HUES64 (cell line): ENCODE measurements around the gene EIF2A. TPM values are rescaled to one million over a fixed set of nuclear protein-coding genes. Genes with fewer than 3 reads are reported as not detected.
"Not testable (repeated sequence)": the region's sequence is repeated elsewhere in the genome, so short reads cannot be mapped to it uniquely, and the experiment has no call there.

Experiments used
- H3K27ac ChIP-seq: 2 replicates; pipeline ENCODE4 v1.7.0; 2013; ENCODE audit warnings: low read depth, low read length, inconsistent platforms
- H3K27me3 ChIP-seq: 2 replicates; pipeline ENCODE4 v1.6.1; 2013; ENCODE audit warnings: mild to moderate bottlenecking, low read length; ENCODE audit not compliant: insufficient read depth
- H3K36me3 ChIP-seq: 2 replicates; pipeline ENCODE4 v1.6.1; 2013; ENCODE audit warnings: mild to moderate bottlenecking, low read length; ENCODE audit not compliant: insufficient read depth
- H3K4me1 ChIP-seq: 2 replicates; pipeline ENCODE4 v1.6.1; 2013; ENCODE audit warnings: mild to moderate bottlenecking, low read length, moderate library complexity; ENCODE audit not compliant: insufficient read depth
- H3K4me3 ChIP-seq: 2 replicates; pipeline ENCODE4 v1.5.1; 2013; ENCODE audit warnings: mild to moderate bottlenecking, low read length, moderate library complexity
- H3K9ac ChIP-seq: 2 replicates; pipeline ENCODE4 v1.6.1; 2013; ENCODE audit warnings: mild to moderate bottlenecking, low read depth, low read length
- H3K9me3 ChIP-seq: 2 replicates; pipeline ENCODE4 v1.6.1; 2013; ENCODE audit warnings: low read depth, low read length; ENCODE audit not compliant: insufficient read depth
- WGBS: fragments of 150-250, 120-280 bp; methylation state at CpG from one replicate; pipeline ENCODE4 v1.1.7; 2013; ENCODE audit warnings: missing lambda C conversion rate; 5-methylcytosine and 5-hydroxymethylcytosine counted together
- polyA plus RNA-seq, 2 experiments: library from polyadenylated mRNA; stranded (reverse); fragments of 50-300 nt; gene quantifications; one replicate each; pipeline ENCODE4 v1.2.3, GENCODE V29; 2013

Gene EIF2A
- polyA plus RNA-seq (2013, experiment 1 of 2) = 73.7 TPM
- 85.0 TPM for polyA plus RNA-seq (2013, experiment 2 of 2)

DNA sequence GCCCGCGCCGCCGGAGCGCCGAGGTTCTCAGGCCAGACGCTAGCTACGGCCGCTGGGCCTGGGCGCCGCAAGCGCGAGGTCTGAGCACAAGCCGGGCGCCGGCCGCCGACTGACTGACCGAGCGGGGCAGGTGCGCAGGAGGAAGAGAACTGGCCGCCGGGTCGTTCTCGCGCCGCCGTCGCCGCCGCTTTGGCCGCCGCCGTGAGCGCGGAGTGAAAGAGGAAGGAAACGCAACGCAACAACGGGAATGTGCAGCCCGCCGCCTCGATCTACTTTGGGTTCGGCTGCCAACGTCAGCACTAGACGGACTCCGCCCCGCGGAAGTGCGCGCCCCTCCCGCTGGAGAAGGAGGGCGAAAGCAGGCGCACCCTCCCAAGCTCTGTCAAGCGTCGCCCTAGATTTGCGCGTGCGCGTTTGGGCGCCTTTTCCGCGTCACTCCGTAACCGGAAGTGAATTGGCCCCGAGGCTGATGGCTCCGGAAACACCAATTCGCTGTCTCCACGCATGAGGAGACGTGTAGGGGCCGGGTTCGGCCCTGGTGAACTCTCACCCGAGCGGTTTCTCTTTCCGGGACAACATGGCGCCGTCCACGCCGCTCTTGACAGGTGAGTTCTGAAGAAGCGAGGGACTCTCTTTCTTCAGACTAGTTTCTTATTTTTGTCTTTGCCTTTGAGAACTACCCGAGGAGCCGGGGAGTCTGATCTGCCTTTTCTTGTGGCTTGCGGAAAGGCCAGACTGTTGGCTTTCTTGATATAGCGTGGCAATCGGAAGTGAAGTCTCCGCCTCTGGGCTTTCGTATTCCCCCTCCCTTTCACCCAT, at the start of gene EIF2A, which contains the start of gene SERP1:
EIF2A (plus strand) TSS at position 562 of the 819 bp plus-strand sequence; CDS start at position 578, 16 bp downstream.
SERP1 (minus strand) TSS at position 271 of the 819 bp plus-strand sequence. CDS start 361 bp downstream, outside the sequence.
- Histone ChIP-seq H3K4me3 (peak within 1 kb of the TSS; percentile 79), H3K27me3 (no peaks in the 10 kb centered on the region), H3K4me1 (peaks cover 11% of the 10 kb centered on the region; the same call in 1 of the 2 replicates), H3K9me3 (no peaks in the 10 kb centered on the region), H3K27ac (peak within 1 kb of the TSS; percentile 97), H3K36me3 (peaks cover 44% of the 10 kb centered on the region), H3K9ac (peak within 1 kb of the TSS; percentile 96)
- WGBS = under 1% methylated on average over 85 of the region's 86 CpGs

DNA sequence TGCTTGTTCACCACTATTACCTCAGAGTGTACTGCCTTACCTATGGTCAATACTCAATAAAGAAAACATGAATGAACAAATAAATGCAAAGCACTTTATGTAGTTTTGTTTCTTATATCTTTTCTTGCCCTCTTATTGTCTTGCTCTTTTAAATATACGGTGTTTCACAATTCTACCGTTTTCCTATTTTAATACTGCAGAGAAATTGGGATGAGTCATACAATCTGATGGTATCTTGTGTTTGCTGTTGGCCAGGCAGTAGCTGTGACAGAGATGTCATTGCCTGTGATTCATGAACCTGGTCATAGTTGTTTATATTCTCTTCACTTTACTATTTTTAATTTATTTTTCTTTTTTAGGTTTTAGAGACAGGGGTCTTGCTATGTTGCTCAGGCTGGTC, 48.6 kb upstream of the EIF2A start:
- Histone ChIP-seq H3K9me3 (peaks cover 14% of the 10 kb centered on the region; the same call in 1 of the 2 replicates), H3K27me3 (no peaks in the 10 kb centered on the region), H3K9ac (no peak overlapping the region), H3K27ac (no peak overlapping the region), H3K4me3 (no peak overlapping the region), H3K4me1 (0 out of 2 replicates have a peak, but pooled peaks cover 7% of the 10 kb centered on the region), H3K36me3 (no peaks in the 10 kb centered on the region)
- WGBS = 100% methylated on average over 1 of the region's 2 CpGs

DNA sequence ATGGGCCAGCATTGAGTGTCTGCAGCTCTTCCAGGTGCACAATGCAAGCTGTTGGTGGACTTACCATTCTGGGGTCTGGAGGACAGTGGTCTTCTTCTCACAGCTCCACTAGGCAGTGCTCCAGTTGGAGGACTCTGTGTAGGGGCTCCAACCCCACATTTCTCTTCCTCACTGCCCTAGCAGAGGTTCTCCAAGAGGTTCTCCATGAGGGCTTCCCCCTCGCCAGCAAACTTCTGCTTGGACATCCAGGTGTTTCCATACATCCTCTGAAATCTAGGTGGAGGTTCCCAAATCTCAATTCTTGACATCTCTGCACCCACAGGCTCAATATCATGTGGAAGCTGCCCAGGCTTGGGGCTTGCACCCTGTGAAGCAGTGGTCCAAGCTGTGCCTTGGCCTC, 45.6 kb upstream of the EIF2A start:
- H3K9me3 ChIP-seq = peaks cover 14% of the 10 kb centered on the region; the same call in 1 of the 2 replicates
- 93% methylated on average over 1 of the region's 1 CpG for WGBS
- not testable (repeated sequence) for H3K36me3 ChIP-seq, H3K27me3 ChIP-seq, H3K9ac ChIP-seq, H3K4me3 ChIP-seq, H3K27ac ChIP-seq, H3K4me1 ChIP-seq

DNA sequence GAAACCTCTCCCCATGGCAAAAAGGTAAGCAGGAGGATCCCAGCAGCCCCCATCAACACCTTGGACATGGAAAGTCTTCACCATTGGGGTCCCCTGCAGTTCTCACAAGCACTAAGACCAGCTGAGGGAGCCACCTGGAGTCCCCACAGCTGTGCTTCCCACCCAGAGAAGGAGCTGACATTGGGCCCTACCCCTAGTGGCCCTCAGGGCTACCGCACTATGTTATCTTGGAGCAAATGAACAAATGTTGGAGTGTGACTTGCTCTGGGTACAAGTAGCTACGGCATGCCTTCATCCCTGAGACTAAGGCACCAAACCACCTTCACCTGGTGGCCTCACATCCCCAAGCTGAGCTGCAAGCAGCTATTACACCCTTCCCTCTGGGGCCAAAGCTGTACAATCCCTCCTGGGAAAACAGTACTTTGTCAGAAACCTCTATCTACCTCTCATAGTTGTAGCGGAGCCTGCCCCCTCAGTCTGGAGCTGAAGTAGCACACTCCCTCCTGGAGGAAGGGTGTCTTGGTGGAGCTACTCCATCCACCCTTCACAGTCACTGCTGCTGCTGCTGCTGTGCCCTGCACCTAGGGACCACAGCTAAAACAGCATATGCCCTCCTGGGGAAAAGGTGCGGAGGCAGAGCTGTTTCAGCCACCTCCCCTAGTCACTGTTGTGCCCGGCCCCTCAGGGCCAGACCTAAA, 43.0 kb upstream of the EIF2A start:
- Histone ChIP-seq H3K9me3 (peaks cover 14% of the 10 kb centered on the region; the same call in 1 of the 2 replicates), H3K4me1 (no peaks in the 10 kb centered on the region), H3K27me3 (no peaks in the 10 kb centered on the region), H3K4me3 (no peak overlapping the region), H3K27ac (no peak overlapping the region), H3K36me3 (no peaks in the 10 kb centered on the region), H3K9ac (no peak overlapping the region)
- WGBS = 85% methylated on average over 5 of the region's 5 CpGs

DNA sequence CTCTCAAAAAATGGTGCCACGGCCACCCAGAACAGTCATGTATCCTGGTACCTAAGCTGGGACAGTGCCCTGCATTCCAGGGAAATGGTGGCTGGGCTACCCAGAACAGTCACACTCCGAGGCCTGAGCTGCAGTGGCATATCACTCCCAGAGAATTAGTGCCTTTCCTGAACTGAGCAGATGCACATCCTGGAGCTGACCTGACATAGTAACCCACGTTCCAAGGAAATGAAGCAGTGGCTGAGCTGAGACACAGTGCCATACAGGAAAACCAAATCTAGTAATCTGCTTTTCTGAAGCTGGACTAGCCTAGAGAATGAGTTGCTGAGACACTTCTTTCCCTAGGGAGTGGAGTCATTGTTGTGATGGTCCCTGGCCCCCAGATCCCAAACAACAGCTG, 42.1 kb upstream of the EIF2A start:
- H3K36me3 ChIP-seq = no peaks in the 10 kb centered on the region
- H3K27me3 ChIP-seq = no peaks in the 10 kb centered on the region
- no peak overlapping the region for H3K9ac ChIP-seq
- no peak overlapping the region for H3K4me3 ChIP-seq
- WGBS = 89% methylated on average over 3 of the region's 3 CpGs
- no peak overlapping the region for H3K27ac ChIP-seq
- peaks cover 14% of the 10 kb centered on the region; the same call in 1 of the 2 replicates for H3K9me3 ChIP-seq
- no peaks in the 10 kb centered on the region for H3K4me1 ChIP-seq

DNA sequence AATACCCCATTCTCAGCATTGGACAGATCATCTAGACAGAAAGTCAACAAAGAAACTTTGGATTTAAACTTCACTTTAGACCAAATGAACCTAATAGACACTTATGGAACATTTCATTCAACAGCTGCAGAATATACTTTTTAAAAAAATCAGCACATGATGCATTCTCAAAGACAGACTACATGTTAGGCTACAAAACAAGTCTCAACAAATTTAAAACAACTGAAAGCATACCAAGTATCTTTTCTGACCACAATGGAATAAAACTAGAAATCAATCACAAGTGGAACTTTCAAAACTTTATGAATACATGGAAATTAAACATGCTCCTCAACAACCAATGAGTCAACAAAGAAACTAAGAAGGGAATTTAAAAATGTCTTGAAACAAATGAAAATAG, 38.2 kb upstream of the EIF2A start:
- no peak overlapping the region for H3K9ac ChIP-seq
- H3K27me3 ChIP-seq = no peaks in the 10 kb centered on the region
- no peaks in the 10 kb centered on the region for H3K36me3 ChIP-seq
- no peak overlapping the region for H3K4me3 ChIP-seq
- no peak overlapping the region for H3K27ac ChIP-seq
- peaks cover 18% of the 10 kb centered on the region for H3K4me1 ChIP-seq
- no peaks in the 10 kb centered on the region for H3K9me3 ChIP-seq

DNA sequence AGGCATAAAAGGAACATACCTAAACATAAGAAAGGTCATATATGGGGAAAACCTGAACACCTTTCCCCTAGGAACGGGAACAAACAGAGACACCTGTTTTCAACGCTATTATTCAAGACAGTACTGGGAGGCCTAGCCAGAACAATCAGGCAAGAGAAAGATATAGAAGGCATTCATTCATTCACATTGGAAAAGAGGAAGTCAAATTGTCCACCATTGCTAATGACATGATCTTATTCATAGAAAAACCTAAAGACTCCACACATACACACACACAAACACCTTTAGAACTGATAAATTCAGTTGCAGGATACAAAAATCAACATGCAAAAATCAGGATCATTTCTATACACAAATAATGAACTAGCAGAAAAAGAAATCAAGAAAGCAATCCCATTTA, 36.8 kb upstream of the EIF2A start:
- Histone ChIP-seq H3K4me1 (peaks cover 19% of the 10 kb centered on the region), H3K9ac (no peak overlapping the region), H3K36me3 (no peaks in the 10 kb centered on the region), H3K27ac (no peak overlapping the region), H3K4me3 (no peak overlapping the region), H3K9me3 (no peaks in the 10 kb centered on the region), H3K27me3 (no peaks in the 10 kb centered on the region)
- 95% methylated on average over 2 of the region's 2 CpGs for WGBS

DNA sequence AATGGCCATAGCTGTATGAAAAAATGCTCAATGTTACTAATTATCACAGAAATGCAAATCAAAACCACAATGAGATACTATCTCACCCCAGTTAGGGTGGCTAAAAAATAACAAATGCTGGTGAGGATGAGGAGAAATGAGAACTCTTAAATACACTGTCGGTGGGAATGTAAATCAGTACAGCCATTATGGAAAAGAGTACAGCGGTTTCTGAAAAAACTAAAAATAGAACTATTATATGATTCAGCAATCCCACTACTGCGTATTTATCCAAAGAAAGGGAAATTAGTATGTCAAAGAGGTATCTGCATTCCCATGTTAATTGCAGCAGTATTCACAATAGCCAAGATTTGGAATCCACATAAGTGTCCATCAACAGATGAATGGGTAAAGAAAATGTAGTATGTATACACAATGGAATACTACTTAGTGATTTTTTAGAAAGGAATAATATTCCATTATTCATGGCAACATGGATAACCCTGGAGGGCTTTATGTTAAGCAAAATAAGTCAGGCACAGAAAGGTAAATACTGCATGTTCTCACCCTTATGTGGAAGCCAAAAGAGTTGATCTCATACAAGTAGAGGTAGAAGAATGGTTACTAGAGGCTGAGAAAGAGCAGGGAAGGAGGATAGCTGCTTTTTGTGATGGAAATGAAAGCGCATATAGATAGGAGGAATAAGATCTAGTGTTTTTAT, 35.3 kb upstream of the EIF2A start:
- no peaks in the 10 kb centered on the region for H3K36me3 ChIP-seq
- H3K27ac ChIP-seq = peak overlapping the region; percentile 56
- H3K9me3 ChIP-seq = no peaks in the 10 kb centered on the region
- H3K4me1 ChIP-seq = peaks cover 19% of the 10 kb centered on the region
- no peaks in the 10 kb centered on the region for H3K27me3 ChIP-seq
- H3K9ac ChIP-seq = no peak overlapping the region
- 92% methylated on average over 2 of the region's 4 CpGs for WGBS
- no peak overlapping the region for H3K4me3 ChIP-seq

DNA sequence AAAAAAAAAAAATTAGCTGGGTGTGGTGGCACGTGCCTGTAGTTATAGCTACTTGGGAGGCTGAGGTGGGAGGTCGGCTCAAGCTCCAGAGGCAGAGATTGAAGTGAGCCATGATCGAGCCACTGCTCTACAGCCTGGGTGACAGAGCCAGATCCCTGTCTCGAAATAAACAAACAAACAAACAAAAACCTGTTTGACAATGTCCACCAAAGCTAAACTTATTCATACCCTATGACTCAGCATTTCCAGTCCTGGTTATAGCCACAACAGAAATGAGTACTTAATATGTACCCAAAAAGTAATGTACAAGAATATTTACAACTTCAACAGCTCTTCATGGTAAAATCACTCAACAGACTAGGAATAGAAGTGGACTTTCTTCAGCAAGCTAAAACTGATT, 31.4 kb upstream of the EIF2A start:
- Histone ChIP-seq H3K36me3 (no peaks in the 10 kb centered on the region), H3K4me3 (no peak overlapping the region), H3K9ac (no peak overlapping the region), H3K27ac (no peak overlapping the region), H3K27me3 (no peaks in the 10 kb centered on the region), H3K4me1 (peaks cover 19% of the 10 kb centered on the region), H3K9me3 (peaks cover 7% of the 10 kb centered on the region; the same call in 1 of the 2 replicates)
- WGBS = 96% methylated on average over 4 of the region's 4 CpGs

DNA sequence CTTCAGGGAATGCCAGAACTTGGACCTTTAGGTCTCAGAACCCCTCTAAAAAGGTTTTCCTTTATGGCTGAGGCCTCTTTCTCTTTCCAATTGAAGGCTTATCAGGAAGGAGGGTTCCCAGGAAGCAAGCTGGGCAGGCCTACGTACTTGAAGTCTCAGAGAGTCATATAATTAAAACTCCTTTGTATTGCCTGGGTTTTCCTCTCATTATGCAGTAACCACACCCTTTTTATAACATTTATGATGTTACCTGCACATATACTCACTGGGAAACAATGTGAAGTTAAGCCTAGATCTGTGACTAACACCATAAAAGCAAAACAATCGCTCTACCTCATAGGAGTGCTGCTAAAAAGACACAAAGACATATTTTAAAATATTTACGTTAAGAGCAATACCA, 27.6 kb upstream of the EIF2A start:
- WGBS = 96% methylated on average over 3 of the region's 3 CpGs
- Histone ChIP-seq H3K27ac (no peak overlapping the region), H3K9ac (no peak overlapping the region), H3K4me1 (no peaks in the 10 kb centered on the region), H3K4me3 (no peak overlapping the region), H3K27me3 (no peaks in the 10 kb centered on the region), H3K9me3 (peaks cover 7% of the 10 kb centered on the region; the same call in 1 of the 2 replicates), H3K36me3 (no peaks in the 10 kb centered on the region)

DNA sequence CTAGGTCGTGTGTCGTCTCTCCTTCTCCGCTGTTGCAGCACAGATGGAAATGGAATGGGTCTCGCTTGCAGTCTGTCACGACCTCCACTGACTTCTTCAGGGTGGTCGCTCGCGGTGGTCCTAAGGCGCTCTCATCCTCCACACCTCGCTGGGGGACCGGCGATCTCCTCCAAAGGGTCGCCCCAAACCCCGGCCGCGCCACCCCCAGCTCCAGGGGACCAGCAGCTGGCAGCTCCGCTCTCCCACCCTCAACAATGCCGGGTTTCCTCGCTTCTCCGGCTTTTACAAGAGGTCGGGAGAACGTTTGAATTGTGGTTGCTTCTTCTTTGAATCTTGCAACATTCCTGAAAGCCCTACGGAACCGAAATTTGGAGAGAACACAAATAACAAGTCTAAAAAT, 26.2 kb upstream of the EIF2A start:
- Histone ChIP-seq H3K27ac (no peak overlapping the region), H3K9me3 (peaks cover 7% of the 10 kb centered on the region; the same call in 1 of the 2 replicates), H3K36me3 (no peaks in the 10 kb centered on the region), H3K4me1 (no peaks in the 10 kb centered on the region), H3K9ac (no peak overlapping the region), H3K4me3 (no peak overlapping the region), H3K27me3 (no peaks in the 10 kb centered on the region)
- WGBS = 95% methylated on average over 24 of the region's 24 CpGs
